HG03280 (cell line): ENCODE results near the gene PGAM1.
"Not testable (repeated sequence)": the region's sequence is repeated elsewhere in the genome, so short reads cannot be mapped to it uniquely, and the experiment has no call there.

Experiments
- ATAC-seq: cut with Tn5 transposase; IDR thresholded peaks from one replicate; pipeline ENCODE4 v1.9.1; 2021; ENCODE audit warnings: mild to moderate bottlenecking, moderate library complexity; ENCODE audit not compliant: unreplicated experiment

PGAM1 gene

GRCh38 chr10:97425964-97426775 lies at the start of gene PGAM1:
Gene PGAM1, plus strand, starts transcription at chr10:97426191. Its CDS starts 117 bp downstream, at chr10:97426308.
- peak; percentile 87 for ATAC-seq

- no peak for ATAC-seq
Measured at GRCh38 chr10:97376413-97376812, 49.6 kb upstream of the PGAM1 start.

GRCh38 chr10:97378933-97379921 lies 46.8 kb upstream of the PGAM1 start:
- no peak for ATAC-seq

- ATAC-seq: no peak
Measured at GRCh38 chr10:97380516-97380915, 45.5 kb upstream of the PGAM1 start.

- no peak for ATAC-seq
Measured at GRCh38 chr10:97381626-97382025, 44.4 kb upstream of the PGAM1 start.

- no peak for ATAC-seq
Measured at GRCh38 chr10:97383159-97383558, 42.8 kb upstream of the PGAM1 start.

- ATAC-seq: no peak
Measured at GRCh38 chr10:97384156-97384555, 41.8 kb upstream of the PGAM1 start.

GRCh38 chr10:97384641-97385040 lies 41.4 kb upstream of the PGAM1 start:
- no peak for ATAC-seq

- no peak for ATAC-seq
Measured at GRCh38 chr10:97385565-97385964, 40.4 kb upstream of the PGAM1 start.

- ATAC-seq: no peak
Measured at GRCh38 chr10:97388152-97388551, 37.8 kb upstream of the PGAM1 start.

- ATAC-seq: no peak
Measured at GRCh38 chr10:97390091-97390490, 35.9 kb upstream of the PGAM1 start.

- ATAC-seq: no peak
Measured at GRCh38 chr10:97393034-97393573, 32.9 kb upstream of the PGAM1 start.

- no peak for ATAC-seq
Measured at GRCh38 chr10:97396056-97396455, 29.9 kb upstream of the PGAM1 start.

- peak; percentile 38 for ATAC-seq
Measured at GRCh38 chr10:97399843-97400545, 26.0 kb upstream of the PGAM1 start.

- peak; percentile 93 for ATAC-seq
Measured at GRCh38 chr10:97400665-97401454, 25.1 kb upstream of the PGAM1 start, which contains the start of gene RRP12. Gene RRP12, minus strand, starts transcription at chr10:97401340. Its CDS starts 109 bp downstream, at chr10:97401231.

GRCh38 chr10:97401455-97401919 lies 24.5 kb upstream of the PGAM1 start:
- no peak for ATAC-seq

- no peak for ATAC-seq
Measured at GRCh38 chr10:97404044-97404443, 21.9 kb upstream of the PGAM1 start.

- no peak for ATAC-seq
Measured at GRCh38 chr10:97406064-97406463, 19.9 kb upstream of the PGAM1 start.

- not testable (repeated sequence) for ATAC-seq
Measured at GRCh38 chr10:97406483-97406882, 19.5 kb upstream of the PGAM1 start.
